ENCODE measurements around the gene EPHB1.

EPHB1 gene

DNA sequence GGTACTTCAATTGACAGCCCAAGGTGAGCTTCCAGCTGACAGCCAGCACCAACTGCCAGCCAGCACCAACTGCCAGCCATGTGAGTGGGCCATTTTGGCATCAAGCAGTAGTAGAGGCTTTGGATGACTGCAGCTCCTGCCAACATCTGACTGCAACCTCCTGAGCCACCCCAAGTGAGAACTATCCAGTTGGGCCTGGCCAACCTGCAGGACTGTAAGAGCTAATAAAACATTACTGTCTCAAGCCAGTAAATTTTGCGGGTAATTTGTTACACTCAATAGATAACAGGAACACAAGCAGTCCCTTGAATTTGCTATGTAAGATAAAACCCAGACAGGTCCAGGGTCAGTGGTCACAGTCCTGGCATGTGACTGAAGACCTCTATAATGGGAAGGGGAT is 29.7 kb downstream of the EPHB1 start:
- H3K4me3 ChIP-seq (ENCODE audit: low read depth, low read length): no peak overlapping the region

GRCh38 chr3:134827213-134827612 is 32.2 kb downstream of the EPHB1 start:
- Histone ChIP-seq H3K4me3 (ENCODE audit: low read depth, low read length) (no peak overlapping the region), H3K36me3 (no peaks in the 10 kb centered on the region), H3K9me3 (ENCODE audit: severe bottlenecking) (no peaks in the 10 kb centered on the region), H3K27me3 (ENCODE audit: insufficient read depth, low read depth, severe bottlenecking) (no peaks in the 10 kb centered on the region), H3K27ac (no peak overlapping the region)
- TF ChIP-seq, protein P1, sequence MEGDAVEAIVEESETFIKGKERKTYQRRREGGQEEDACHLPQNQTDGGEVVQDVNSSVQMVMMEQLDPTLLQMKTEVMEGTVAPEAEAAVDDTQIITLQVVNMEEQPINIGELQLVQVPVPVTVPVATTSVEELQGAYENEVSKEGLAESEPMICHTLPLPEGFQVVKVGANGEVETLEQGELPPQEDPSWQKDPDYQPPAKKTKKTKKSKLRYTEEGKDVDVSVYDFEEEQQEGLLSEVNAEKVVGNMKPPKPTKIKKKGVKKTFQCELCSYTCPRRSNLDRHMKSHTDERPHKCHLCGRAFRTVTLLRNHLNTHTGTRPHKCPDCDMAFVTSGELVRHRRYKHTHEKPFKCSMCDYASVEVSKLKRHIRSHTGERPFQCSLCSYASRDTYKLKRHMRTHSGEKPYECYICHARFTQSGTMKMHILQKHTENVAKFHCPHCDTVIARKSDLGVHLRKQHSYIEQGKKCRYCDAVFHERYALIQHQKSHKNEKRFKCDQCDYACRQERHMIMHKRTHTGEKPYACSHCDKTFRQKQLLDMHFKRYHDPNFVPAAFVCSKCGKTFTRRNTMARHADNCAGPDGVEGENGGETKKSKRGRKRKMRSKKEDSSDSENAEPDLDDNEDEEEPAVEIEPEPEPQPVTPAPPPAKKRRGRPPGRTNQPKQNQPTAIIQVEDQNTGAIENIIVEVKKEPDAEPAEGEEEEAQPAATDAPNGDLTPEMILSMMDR (IDR thresholded peaks at IDR 0.05; ENCODE audit: low read depth, low read length): no peak
- no peak for DNase-seq

More for the DNA sequence above, 29.7 kb downstream of the EPHB1 start:
- H3K9me3 ChIP-seq (ENCODE audit: severe bottlenecking): no peaks in the 10 kb centered on the region
- TF ChIP-seq, protein P1 (IDR thresholded peaks at IDR 0.05; ENCODE audit: low read depth, low read length): no peak
- no peak for DNase-seq
- no peaks in the 10 kb centered on the region for H3K36me3 ChIP-seq
- no peaks in the 10 kb centered on the region for H3K27me3 ChIP-seq (ENCODE audit: insufficient read depth, low read depth, severe bottlenecking)
- no peak overlapping the region for H3K27ac ChIP-seq

GRCh38 chr3:134829721-134830120 is 34.7 kb downstream of the EPHB1 start:
- Histone ChIP-seq H3K36me3 (no peaks in the 10 kb centered on the region), H3K4me3 (ENCODE audit: low read depth, low read length) (no peak overlapping the region), H3K27ac (no peak overlapping the region), H3K9me3 (ENCODE audit: severe bottlenecking) (no peaks in the 10 kb centered on the region), H3K27me3 (ENCODE audit: insufficient read depth, low read depth, severe bottlenecking) (no peaks in the 10 kb centered on the region)
- no peak for DNase-seq
- TF ChIP-seq, protein P1 (IDR thresholded peaks at IDR 0.05; ENCODE audit: low read depth, low read length): no peak

- H3K9me3 ChIP-seq (ENCODE audit: severe bottlenecking): no peaks in the 10 kb centered on the region
- no peak overlapping the region for H3K4me3 ChIP-seq (ENCODE audit: low read depth, low read length)
- H3K36me3 ChIP-seq: no peaks in the 10 kb centered on the region
- TF ChIP-seq, protein P1 (IDR thresholded peaks at IDR 0.05; ENCODE audit: low read depth, low read length): no peak
- no peak overlapping the region for H3K27ac ChIP-seq
- DNase-seq: no peak
- no peaks in the 10 kb centered on the region for H3K27me3 ChIP-seq (ENCODE audit: insufficient read depth, low read depth, severe bottlenecking)
Observed at GRCh38 chr3:134832585-134832984, 37.5 kb downstream of the EPHB1 start.

DNA sequence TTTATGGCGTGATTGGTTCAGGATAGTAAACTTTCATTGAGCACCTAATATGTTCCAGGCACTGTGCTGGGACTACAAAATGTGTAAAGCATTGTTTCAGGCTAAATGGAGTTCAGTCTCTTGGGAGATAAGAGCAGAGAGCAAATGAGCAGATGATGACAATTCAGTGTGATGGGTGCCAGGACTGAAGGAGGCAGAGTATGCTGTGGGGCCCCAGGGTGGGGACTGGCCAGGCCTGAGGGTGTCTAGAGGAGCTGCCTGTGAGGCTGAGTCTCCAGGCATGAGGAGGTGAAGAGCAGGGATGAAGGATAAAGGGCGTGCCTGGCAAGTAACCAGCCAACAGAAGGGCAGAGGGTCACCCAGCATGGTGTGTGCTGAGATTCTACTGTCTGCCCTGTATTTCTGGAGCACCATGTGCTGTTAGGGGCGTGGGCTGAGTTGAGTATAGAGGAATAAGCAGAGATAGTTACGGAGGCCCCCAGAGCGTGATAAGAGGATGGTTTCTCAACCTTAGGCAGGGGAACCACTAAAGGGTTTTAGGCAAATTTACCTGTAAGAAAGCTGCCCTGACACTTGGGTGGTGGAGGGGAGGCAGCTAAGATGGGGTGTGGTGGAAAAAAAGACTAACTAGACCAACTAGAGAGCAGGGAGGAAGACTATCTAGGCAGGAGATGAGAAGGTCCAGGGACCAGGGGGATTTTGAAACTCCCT is 38.5 kb downstream of the EPHB1 start:
- Histone ChIP-seq H3K4me3 (ENCODE audit: low read depth, low read length) (no peak overlapping the region), H3K9me3 (ENCODE audit: severe bottlenecking) (peaks cover 2% of the 10 kb centered on the region), H3K36me3 (no peaks in the 10 kb centered on the region), H3K27ac (no peak overlapping the region), H3K27me3 (ENCODE audit: insufficient read depth, low read depth, severe bottlenecking) (no peaks in the 10 kb centered on the region)
- TF ChIP-seq, protein P1 (IDR thresholded peaks at IDR 0.05; ENCODE audit: low read depth, low read length): no peak
- DNase-seq: no peak

DNA sequence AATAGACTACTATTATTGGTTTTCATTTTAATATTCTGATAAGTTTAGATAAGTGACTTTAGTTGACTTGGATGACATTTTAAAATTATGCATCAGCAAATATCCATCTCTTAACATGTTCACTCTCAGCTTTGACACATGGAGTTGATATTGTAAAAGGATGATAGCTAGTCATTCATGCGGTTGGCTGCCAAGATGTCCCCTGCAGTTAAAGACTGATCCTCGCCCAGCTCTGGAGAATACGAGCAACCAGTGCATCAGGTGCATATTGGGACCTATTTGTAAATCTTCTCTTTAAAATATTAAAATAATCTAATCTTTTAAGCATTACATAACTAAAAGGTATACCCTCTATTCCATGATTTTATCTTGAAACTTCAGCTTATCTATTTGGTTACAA is 41.9 kb downstream of the EPHB1 start:
- DNase-seq: no peak
- Histone ChIP-seq H3K27me3 (ENCODE audit: insufficient read depth, low read depth, severe bottlenecking) (no peaks in the 10 kb centered on the region), H3K4me3 (ENCODE audit: low read depth, low read length) (no peak overlapping the region), H3K9me3 (ENCODE audit: severe bottlenecking) (peaks cover 2% of the 10 kb centered on the region), H3K36me3 (no peaks in the 10 kb centered on the region), H3K27ac (no peak overlapping the region)
- TF ChIP-seq, protein P1 (IDR thresholded peaks at IDR 0.05; ENCODE audit: low read depth, low read length): no peak

All from WERI-Rb-1 (cell line).